OCI-LY1 (cell line): ENCODE measurements around the gene HOXC11.

Experiments
- EZH2 ChIP-seq: fragments of 200-600 bp; sonication (generic), shearing (Covaris generic); IDR thresholded peaks from 2 replicates; pipeline ENCODE4 v1.8.0; 2017; ENCODE audit warnings: borderline replicate concordance, mixed run types, mild to moderate bottlenecking, antibody characterized with exemption, low read length, moderate library complexity, mixed read lengths
- TF ChIP-seq, protein P1 (sequence below): fragments of 200-600 bp; sonication (generic), shearing (Covaris generic); IDR thresholded peaks from 2 replicates; pipeline ENCODE4 v1.5.1; 2017; ENCODE audit warnings: mild to moderate bottlenecking, antibody characterized with exemption, low read length, moderate library complexity, mixed read lengths

DNA sequence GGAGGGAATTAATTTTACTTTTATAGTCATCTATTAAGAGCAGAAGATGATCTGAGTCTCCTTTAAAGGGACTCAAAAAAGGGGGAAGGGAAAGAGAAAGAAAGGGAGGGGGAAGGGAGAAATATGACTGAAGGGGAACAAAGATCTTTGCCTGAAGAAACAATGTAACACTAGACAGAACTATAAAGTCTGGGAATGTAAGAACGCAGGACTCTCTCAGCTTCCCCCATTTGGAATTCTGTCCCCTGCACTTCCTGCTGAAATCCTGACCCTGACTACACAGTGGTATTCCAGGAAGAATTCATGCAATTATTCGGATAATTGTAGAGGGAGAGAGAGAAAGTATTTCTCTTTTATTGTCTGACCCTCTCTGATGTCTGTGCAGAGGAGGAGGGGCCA lies 8.6 kb upstream of the HOXC11 start:
- TF ChIP-seq, protein P1, sequence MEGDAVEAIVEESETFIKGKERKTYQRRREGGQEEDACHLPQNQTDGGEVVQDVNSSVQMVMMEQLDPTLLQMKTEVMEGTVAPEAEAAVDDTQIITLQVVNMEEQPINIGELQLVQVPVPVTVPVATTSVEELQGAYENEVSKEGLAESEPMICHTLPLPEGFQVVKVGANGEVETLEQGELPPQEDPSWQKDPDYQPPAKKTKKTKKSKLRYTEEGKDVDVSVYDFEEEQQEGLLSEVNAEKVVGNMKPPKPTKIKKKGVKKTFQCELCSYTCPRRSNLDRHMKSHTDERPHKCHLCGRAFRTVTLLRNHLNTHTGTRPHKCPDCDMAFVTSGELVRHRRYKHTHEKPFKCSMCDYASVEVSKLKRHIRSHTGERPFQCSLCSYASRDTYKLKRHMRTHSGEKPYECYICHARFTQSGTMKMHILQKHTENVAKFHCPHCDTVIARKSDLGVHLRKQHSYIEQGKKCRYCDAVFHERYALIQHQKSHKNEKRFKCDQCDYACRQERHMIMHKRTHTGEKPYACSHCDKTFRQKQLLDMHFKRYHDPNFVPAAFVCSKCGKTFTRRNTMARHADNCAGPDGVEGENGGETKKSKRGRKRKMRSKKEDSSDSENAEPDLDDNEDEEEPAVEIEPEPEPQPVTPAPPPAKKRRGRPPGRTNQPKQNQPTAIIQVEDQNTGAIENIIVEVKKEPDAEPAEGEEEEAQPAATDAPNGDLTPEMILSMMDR = no peak
- no peak for TF ChIP-seq EZH2
